ACHN (cell line): Measurements from ENCODE around the gene CANX.
"Not testable (repeated sequence)": the region's sequence is repeated elsewhere in the genome, so short reads cannot be mapped to it uniquely, and the experiment has no call there.

Experiments
- DNase-seq: peaks from one replicate; pipeline ENCODE4 v3.0.0-alpha.2; 2015
- in situ Hi-C: cut with HindIII; loops from 2 replicates; pipeline ENCODE4 v1.10.0; 2017; ENCODE audit warnings: low sequenced_read_pairs, low pct_ligation_motif_present, low pct_unique_long_range_greater_than_20kb

CANX gene

GRCh38 chr5:179744106-179744505 lies 45.3 kb downstream of the CANX start:
- DNase-seq, in situ Hi-C loops: not testable (repeated sequence)

DNA sequence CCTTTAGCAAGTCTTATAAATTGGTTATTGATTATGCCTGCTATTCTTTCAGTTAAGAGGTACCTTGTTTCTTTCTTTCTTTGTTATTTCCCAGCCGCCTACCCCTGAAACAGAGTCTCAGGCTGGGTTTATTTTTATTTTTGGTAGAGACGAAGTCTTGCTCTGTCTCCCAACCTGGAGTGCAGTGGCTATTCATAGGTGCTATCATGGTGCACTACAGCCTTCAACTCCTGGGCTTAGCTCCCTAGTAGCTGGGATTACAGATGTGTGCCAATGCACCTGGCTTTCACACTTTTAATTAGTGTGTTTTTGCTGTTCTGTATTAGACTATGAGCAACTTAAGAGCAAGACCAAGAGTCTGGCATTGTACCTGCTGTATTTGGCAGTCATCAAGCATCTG lies 48.1 kb downstream of the CANX start:
- DNase-seq: no peak
- in situ Hi-C loops: no loop called here

DNA sequence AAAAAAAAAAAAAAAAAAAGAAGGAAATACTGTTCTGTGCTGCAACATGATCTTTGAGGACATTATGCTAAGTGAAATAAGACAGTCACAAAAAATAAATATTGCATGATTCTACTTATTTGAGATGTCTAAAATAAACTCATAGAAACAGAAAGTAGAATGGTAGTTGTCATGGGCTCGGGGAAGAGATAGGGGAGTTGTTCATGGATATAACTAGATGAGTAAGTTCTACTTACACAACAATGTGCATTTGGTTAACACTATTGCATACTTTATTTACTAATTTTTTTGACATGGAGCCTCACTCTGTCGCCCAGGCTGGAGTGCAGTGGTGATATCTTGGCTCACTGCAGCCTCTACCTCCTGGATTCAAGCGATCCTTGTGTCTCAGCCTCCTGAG lies 49.0 kb downstream of the CANX start:
- no peak for DNase-seq
- in situ Hi-C loops: no loop called here

GRCh38 chr5:179749857-179750508 lies 51.2 kb downstream of the CANX start:
- DNase-seq: no peak
- in situ Hi-C loops: no loop called here

- in situ Hi-C loops: no loop called here
- DNase-seq: no peak
These were observed 55.2 kb downstream of the CANX start for GRCh38 chr5:179753971-179754370.

GRCh38 chr5:179755022-179755421 lies 56.3 kb downstream of the CANX start:
- in situ Hi-C loops: no loop called here
- no peak for DNase-seq

- no peak for DNase-seq
- in situ Hi-C loops: no loop called here
These were observed 60.2 kb downstream of the CANX start for GRCh38 chr5:179758955-179759354.

- in situ Hi-C loops: no loop called here
- no peak for DNase-seq
These were observed 61.1 kb downstream of the CANX start for GRCh38 chr5:179759581-179760551.

GRCh38 chr5:179762079-179762780 lies 63.5 kb downstream of the CANX start:
- no peak for DNase-seq
- in situ Hi-C loops: no loop called here

GRCh38 chr5:179762781-179763176 lies 64.0 kb downstream of the CANX start:
- DNase-seq: no peak
- in situ Hi-C loops: no loop called here

GRCh38 chr5:179763215-179763945 lies 64.6 kb downstream of the CANX start:
- in situ Hi-C loops: no loop called here
- DNase-seq: peak; percentile 71

GRCh38 chr5:179764056-179764455 lies 65.3 kb downstream of the CANX start:
- in situ Hi-C loops: no loop called here
- DNase-seq: no peak

DNA sequence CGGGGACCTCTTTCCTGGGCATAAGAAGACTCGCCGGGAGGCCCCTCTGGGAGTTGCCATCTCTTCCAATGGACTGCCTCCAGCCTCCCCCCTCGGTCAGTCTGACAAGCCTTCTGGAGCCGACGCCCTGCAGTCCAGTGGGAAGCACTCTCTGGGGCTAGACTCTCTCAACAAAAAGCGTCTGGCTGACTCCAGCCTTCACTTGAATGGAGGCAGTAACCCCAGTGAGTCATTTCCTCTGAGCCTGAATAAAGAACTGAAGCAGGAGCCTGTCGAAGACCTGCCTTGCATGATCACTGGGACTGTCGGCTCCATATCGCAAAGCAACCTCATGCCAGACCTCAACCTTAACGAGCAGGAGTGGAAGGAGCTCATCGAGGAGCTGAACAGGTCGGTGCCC lies 66.6 kb downstream of the CANX start:
- DNase-seq: peak; percentile 69
- in situ Hi-C loops: no loop called here

DNA sequence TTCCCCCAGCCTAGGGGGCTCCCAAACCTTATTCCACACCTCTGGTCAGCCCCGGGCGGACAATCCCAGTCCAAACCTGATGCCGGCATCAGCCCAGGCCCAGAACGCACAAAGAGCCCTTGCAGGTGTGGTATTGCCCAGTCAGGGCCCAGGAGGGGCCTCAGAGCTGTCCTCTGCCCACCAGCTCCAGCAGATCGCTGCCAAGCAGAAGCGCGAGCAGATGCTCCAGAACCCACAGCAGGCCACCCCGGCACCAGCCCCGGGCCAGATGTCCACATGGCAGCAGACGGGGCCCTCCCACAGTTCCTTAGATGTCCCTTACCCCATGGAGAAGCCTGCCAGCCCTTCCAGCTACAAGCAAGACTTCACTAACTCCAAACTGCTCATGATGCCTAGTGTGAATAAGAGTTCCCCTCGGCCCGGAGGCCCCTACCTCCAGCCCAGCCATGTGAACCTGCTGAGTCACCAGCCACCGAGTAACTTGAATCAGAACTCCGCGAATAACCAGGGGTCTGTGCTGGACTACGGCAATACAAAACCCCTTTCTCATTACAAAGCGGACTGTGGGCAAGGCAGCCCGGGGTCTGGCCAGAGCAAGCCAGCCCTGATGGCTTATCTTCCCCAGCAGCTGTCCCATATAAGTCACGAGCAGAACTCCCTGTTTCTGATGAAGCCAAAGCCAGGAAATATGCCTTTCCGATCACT lies 67.4 kb downstream of the CANX start:
- DNase-seq: peak; percentile 53
- in situ Hi-C loops: no loop called here

- in situ Hi-C loops: no loop called here
- no peak for DNase-seq
These were observed 68.1 kb downstream of the CANX start for GRCh38 chr5:179766726-179767455.

DNA sequence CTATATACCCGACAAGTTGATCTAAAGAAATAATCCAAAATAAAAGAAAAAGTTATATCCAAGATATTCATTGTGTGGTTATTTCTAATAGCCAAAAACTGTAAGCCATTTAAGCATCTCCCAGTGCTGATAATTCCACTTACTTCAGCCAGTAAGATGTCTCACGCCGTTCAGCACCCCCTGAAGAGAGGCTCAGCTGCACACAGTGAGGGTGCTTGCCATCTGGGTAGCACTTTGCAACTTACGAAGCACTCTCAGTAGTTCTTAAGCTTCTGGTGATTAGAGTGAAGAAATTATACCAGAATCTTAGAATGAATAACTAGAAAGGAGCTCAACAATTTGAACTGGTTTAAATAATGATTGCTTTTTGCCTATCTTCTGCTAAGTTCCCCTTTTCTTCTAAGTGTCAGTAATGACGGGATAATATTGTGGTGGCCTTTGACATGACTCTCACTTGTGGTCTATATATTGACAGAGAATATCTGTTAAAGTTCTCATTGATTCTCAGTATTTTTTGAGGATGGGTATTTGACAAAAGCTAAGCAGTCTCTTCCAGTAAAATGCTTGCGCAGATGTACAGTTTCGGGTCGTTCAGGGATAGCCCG lies 68.8 kb downstream of the CANX start:
- in situ Hi-C loops: no loop called here
- no peak for DNase-seq
